Mesendoderm (in vitro differentiated cells): ENCODE data around the gene LRRC72.
"Not testable (repeated sequence)": the region's sequence is repeated elsewhere in the genome, so short reads cannot be mapped to it uniquely, and the experiment has no call there.

Experiments
- DNase-seq: peaks from one replicate; pipeline ENCODE4 v3.0.0; 2013
- H2AK5ac ChIP-seq: 2 replicates; pipeline ENCODE4 v1.6.1; 2013; ENCODE audit warnings: low read length, inconsistent platforms
- H2BK120ac ChIP-seq: 2 replicates; pipeline ENCODE4 v1.6.1; 2013; ENCODE audit warnings: low read depth, mild to moderate bottlenecking, low read length, moderate library complexity, mixed read lengths
- H2BK15ac ChIP-seq: replicated peaks from 2 replicates; pipeline ENCODE4 v1.6.1; 2013; ENCODE audit warnings: low read depth, mild to moderate bottlenecking, moderate library complexity
- H2BK5ac ChIP-seq: 2 replicates; pipeline ENCODE4 v1.6.1; 2013; ENCODE audit warnings: low read length, inconsistent platforms
- H3K18ac ChIP-seq: 2 replicates; pipeline ENCODE4 v1.6.1; 2013; ENCODE audit warnings: mild to moderate bottlenecking, low read length, mixed read lengths
- H3K23ac ChIP-seq: one replicate; pipeline ENCODE4 v1.6.1; 2013; ENCODE audit warnings: low read length
- H3K27ac ChIP-seq: 2 replicates; pipeline ENCODE4 v1.5.1; 2013; ENCODE audit warnings: low read depth, mild to moderate bottlenecking, inconsistent platforms, low read length, moderate library complexity
- H3K27me3 ChIP-seq: 2 replicates; pipeline ENCODE4 v1.6.1; 2013; ENCODE audit warnings: low read length, control low read depth, mild to moderate bottlenecking, inconsistent platforms; ENCODE audit not compliant: insufficient read depth, poor library complexity
- H3K36me3 ChIP-seq: 2 replicates; pipeline ENCODE4 v1.6.1; 2013; ENCODE audit warnings: low read length, inconsistent platforms; ENCODE audit not compliant: control insufficient read depth, insufficient read depth
- H3K4ac ChIP-seq: one replicate; pipeline ENCODE4 v1.6.1; 2013; ENCODE audit warnings: low read depth, mild to moderate bottlenecking, low read length, moderate library complexity
- H3K4me1 ChIP-seq: 2 replicates; pipeline ENCODE4 v1.6.1; 2013; ENCODE audit warnings: low read depth, low read length, inconsistent platforms; ENCODE audit not compliant: control insufficient read depth
- H3K4me2 ChIP-seq: 2 replicates; pipeline ENCODE4 v1.6.1; 2013; ENCODE audit warnings: low read length
- H3K4me3 ChIP-seq: 2 replicates; pipeline ENCODE4 v1.5.1; 2013; ENCODE audit warnings: mild to moderate bottlenecking, low read length
- H3K56ac ChIP-seq: one replicate; pipeline ENCODE4 v1.6.1; 2013; ENCODE audit warnings: low read length
- H3K79me1 ChIP-seq: 2 replicates; pipeline ENCODE4 v1.6.1; 2013; ENCODE audit warnings: low read length, inconsistent platforms
- H3K79me2 ChIP-seq: 2 replicates; pipeline ENCODE4 v1.6.1; 2013; ENCODE audit warnings: mild to moderate bottlenecking, low read length; ENCODE audit not compliant: control insufficient read depth, insufficient read depth
- H3K9ac ChIP-seq: 2 replicates; pipeline ENCODE4 v1.6.1; 2013; ENCODE audit warnings: low read length, inconsistent platforms
- H4K5ac ChIP-seq: one replicate; pipeline ENCODE4 v1.6.1; 2013; ENCODE audit warnings: low read length
- H4K8ac ChIP-seq: one replicate; pipeline ENCODE4 v1.6.1; 2013; ENCODE audit warnings: low read depth, mild to moderate bottlenecking, control low read depth, low read length, moderate library complexity
- WGBS: extraction: QIAGEN DNeasy Blood & Tissue Kit; methylation state at CpG from one replicate; pipeline ENCODE4 v1.1.7; 2013; ENCODE audit warnings: low lambda C conversion rate, missing lambda C conversion rate; ENCODE audit not compliant: insufficient coverage; ENCODE audit errors: extremely low coverage; 5-methylcytosine and 5-hydroxymethylcytosine counted together

LRRC72 gene

GRCh38 chr7:16504019-16504418, 22.6 kb upstream of the LRRC72 start:
- Histone ChIP-seq H3K36me3 (no peaks in the 10 kb centered on the region), H3K9ac (no peak overlapping the region), H3K27ac (no peak overlapping the region)

GRCh38 chr7:16506422-16506821, 20.2 kb upstream of the LRRC72 start:
- H3K79me1 ChIP-seq, H3K27ac ChIP-seq, H3K36me3 ChIP-seq, H3K18ac ChIP-seq, H4K5ac ChIP-seq, H2BK15ac ChIP-seq, DNase-seq, H3K79me2 ChIP-seq, H3K4me2 ChIP-seq, H3K56ac ChIP-seq, H3K4ac ChIP-seq, H3K23ac ChIP-seq, H2BK5ac ChIP-seq, H2AK5ac ChIP-seq, H3K4me3 ChIP-seq, H4K8ac ChIP-seq, H2BK120ac ChIP-seq, H3K9ac ChIP-seq, H3K4me1 ChIP-seq, H3K27me3 ChIP-seq: not testable (repeated sequence)
- WGBS = no CpG with 5 or more reads among the region's 5 CpGs

More at GRCh38 chr7:16504019-16504418, 22.6 kb upstream of the LRRC72 start:
- H4K8ac ChIP-seq = no peak overlapping the region
- H3K56ac ChIP-seq = no peak overlapping the region
- no peak overlapping the region for H2BK5ac ChIP-seq
- no peaks in the 10 kb centered on the region for H3K4me1 ChIP-seq
- no peak overlapping the region for H3K4me2 ChIP-seq
- peak; percentile 60 for DNase-seq
- WGBS = no CpG with 5 or more reads among the region's 6 CpGs
- H3K23ac ChIP-seq = no peak overlapping the region
- H3K79me2 ChIP-seq = no peaks in the 10 kb centered on the region
- peak overlapping the region; percentile 75 for H2BK15ac ChIP-seq
- no peak overlapping the region for H2BK120ac ChIP-seq
- H3K27me3 ChIP-seq = no peaks in the 10 kb centered on the region
- no peak overlapping the region for H3K4me3 ChIP-seq
- no peaks in the 10 kb centered on the region for H3K79me1 ChIP-seq
- H4K5ac ChIP-seq = no peak overlapping the region
- peak overlapping the region; percentile 59 for H3K4ac ChIP-seq
- no peak overlapping the region for H2AK5ac ChIP-seq
- H3K18ac ChIP-seq = peak overlapping the region; percentile 13

GRCh38 chr7:16509829-16510228, 16.8 kb upstream of the LRRC72 start:
- H3K4me1 ChIP-seq = peaks cover 11% of the 10 kb centered on the region
- no peaks in the 10 kb centered on the region for H3K27me3 ChIP-seq
- no peak overlapping the region for H2BK5ac ChIP-seq
- no peak overlapping the region for H3K23ac ChIP-seq
- peak overlapping the region; percentile 39 for H3K18ac ChIP-seq
- no peak overlapping the region for H2AK5ac ChIP-seq
- H3K79me2 ChIP-seq = no peaks in the 10 kb centered on the region
- peak overlapping the region; percentile 84 for H2BK120ac ChIP-seq
- H3K56ac ChIP-seq = no peak overlapping the region
- no peak overlapping the region for H2BK15ac ChIP-seq
- no peak overlapping the region for H4K8ac ChIP-seq
- no peak overlapping the region for H3K4me2 ChIP-seq
- H3K9ac ChIP-seq = no peak overlapping the region
- no peaks in the 10 kb centered on the region for H3K36me3 ChIP-seq
- H3K4me3 ChIP-seq = no peak overlapping the region
- no peak overlapping the region for H4K5ac ChIP-seq
- peak; percentile 8 for DNase-seq
- H3K79me1 ChIP-seq = no peaks in the 10 kb centered on the region
- no peak overlapping the region for H3K27ac ChIP-seq
- peak overlapping the region; percentile 46 for H3K4ac ChIP-seq

- H3K56ac ChIP-seq = peak overlapping the region; percentile 86
- H3K4ac ChIP-seq = no peak overlapping the region
- no peak overlapping the region for H3K4me2 ChIP-seq
- no peak overlapping the region for H3K18ac ChIP-seq
- H2BK15ac ChIP-seq = no peak overlapping the region
- H3K27ac ChIP-seq = no peak overlapping the region
- no peaks in the 10 kb centered on the region for H3K79me2 ChIP-seq
- no peak overlapping the region for H4K8ac ChIP-seq
- H4K5ac ChIP-seq = peak overlapping the region; percentile 27
- peak overlapping the region; percentile 100 for H2AK5ac ChIP-seq
- no peak overlapping the region for H2BK120ac ChIP-seq
- peak overlapping the region; percentile 99 for H2BK5ac ChIP-seq
- peak overlapping the region; percentile 55 for H3K23ac ChIP-seq
- no peaks in the 10 kb centered on the region for H3K79me1 ChIP-seq
- peaks cover 11% of the 10 kb centered on the region for H3K4me1 ChIP-seq
- no CpG with 5 or more reads among the region's 5 CpGs for WGBS
- DNase-seq = peak; percentile 4
- peak overlapping the region; percentile 35 for H3K9ac ChIP-seq
- no peak overlapping the region for H3K4me3 ChIP-seq
- no peaks in the 10 kb centered on the region for H3K27me3 ChIP-seq
- H3K36me3 ChIP-seq = no peaks in the 10 kb centered on the region
These were observed 15.3 kb upstream of the LRRC72 start for GRCh38 chr7:16511314-16511713.

GRCh38 chr7:16512097-16512496, 14.5 kb upstream of the LRRC72 start:
- Histone ChIP-seq H2BK15ac (no peak overlapping the region), H4K5ac (no peak overlapping the region), H3K27me3 (no peaks in the 10 kb centered on the region), H3K4me1 (peaks cover 11% of the 10 kb centered on the region), H3K79me1 (no peaks in the 10 kb centered on the region), H3K79me2 (no peaks in the 10 kb centered on the region), H2BK120ac (no peak overlapping the region), H3K18ac (peak overlapping the region; percentile 53), H2AK5ac (no peak overlapping the region), H4K8ac (no peak overlapping the region), H3K4me3 (no peak overlapping the region), H2BK5ac (peak overlapping the region; percentile 98), H3K4ac (no peak overlapping the region), H3K4me2 (no peak overlapping the region), H3K27ac (peak overlapping the region; percentile 89), H3K56ac (peak overlapping the region; percentile 66), H3K36me3 (no peaks in the 10 kb centered on the region), H3K9ac (no peak overlapping the region), H3K23ac (no peak overlapping the region)
- peak; percentile 97 for DNase-seq
- no CpG with 5 or more reads among the region's 7 CpGs for whole genome bisulfite sequencing

- no peak overlapping the region for H4K5ac ChIP-seq
- no peak overlapping the region for H3K23ac ChIP-seq
- H2BK120ac ChIP-seq = no peak overlapping the region
- no peak overlapping the region for H3K18ac ChIP-seq
- H3K9ac ChIP-seq = no peak overlapping the region
- H3K4me2 ChIP-seq = no peak overlapping the region
- H2BK5ac ChIP-seq = no peak overlapping the region
- no peaks in the 10 kb centered on the region for H3K79me1 ChIP-seq
- peaks cover 11% of the 10 kb centered on the region for H3K4me1 ChIP-seq
- H3K56ac ChIP-seq = no peak overlapping the region
- no peak overlapping the region for H3K4me3 ChIP-seq
- no peak overlapping the region for H2BK15ac ChIP-seq
- no peak for DNase-seq
- no peak overlapping the region for H3K4ac ChIP-seq
- H2AK5ac ChIP-seq = no peak overlapping the region
- no CpG with 5 or more reads among the region's 1 CpG for WGBS
- H3K27me3 ChIP-seq = no peaks in the 10 kb centered on the region
- H4K8ac ChIP-seq = no peak overlapping the region
- H3K27ac ChIP-seq = no peak overlapping the region
- no peaks in the 10 kb centered on the region for H3K79me2 ChIP-seq
- H3K36me3 ChIP-seq = no peaks in the 10 kb centered on the region
These were observed 12.4 kb upstream of the LRRC72 start for GRCh38 chr7:16514271-16514670.
